Ovary (tissue), 3 donors: ENCODE data around the gene GLCE.

Source experiments
- EP300 ChIP-seq: sonication (generic); formaldehyde crosslinking; IDR thresholded peaks from one replicate; pipeline ENCODE4 v1.6.1; 2017; ENCODE audit warnings: antibody characterized with exemption
- POLR2A ChIP-seq: fragments of 450-650 bp; IDR thresholded peaks from one replicate; pipeline ENCODE4 v1.6.1; 2017; ENCODE audit warnings: antibody characterized with exemption, mild to moderate bottlenecking, moderate library complexity
- TF ChIP-seq, protein P1 (sequence below), 3 donors: fragments of 450-650 bp in 2 of 3; fragments of 200-600 bp in 1 of 3; IDR thresholded peaks; one replicate each; pipeline versions ENCODE4 v1.5.1 to v1.8.0; 2016 to 2022; ENCODE audit warnings: antibody characterized with exemption in 3 of 3, mild to moderate bottlenecking in 1 of 3
- donor health status: DM: no; HTN: no; CAD: no.

DNA sequence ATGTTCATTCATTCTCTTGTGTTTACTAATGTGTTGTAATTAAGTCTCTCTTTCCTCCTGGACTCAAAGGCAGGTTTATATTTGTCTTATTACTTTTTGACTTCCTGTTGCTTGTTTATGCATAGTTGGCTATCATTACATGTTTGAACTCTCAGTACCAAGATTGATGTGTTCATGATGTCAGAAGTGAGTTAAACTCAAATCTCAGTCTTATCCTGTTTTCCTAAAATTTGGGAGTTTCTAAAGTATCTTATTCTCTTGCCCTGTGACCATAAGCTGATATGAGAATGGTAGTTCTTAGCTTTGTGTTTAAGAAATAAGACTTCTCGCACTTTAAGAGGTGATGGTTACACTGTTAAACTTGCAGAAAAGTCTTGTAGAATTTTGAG, 5.2 kb downstream of the GLCE start:
- TF ChIP-seq POLR2A (no peak), EP300 (no peak)
- TF ChIP-seq, protein P1, sequence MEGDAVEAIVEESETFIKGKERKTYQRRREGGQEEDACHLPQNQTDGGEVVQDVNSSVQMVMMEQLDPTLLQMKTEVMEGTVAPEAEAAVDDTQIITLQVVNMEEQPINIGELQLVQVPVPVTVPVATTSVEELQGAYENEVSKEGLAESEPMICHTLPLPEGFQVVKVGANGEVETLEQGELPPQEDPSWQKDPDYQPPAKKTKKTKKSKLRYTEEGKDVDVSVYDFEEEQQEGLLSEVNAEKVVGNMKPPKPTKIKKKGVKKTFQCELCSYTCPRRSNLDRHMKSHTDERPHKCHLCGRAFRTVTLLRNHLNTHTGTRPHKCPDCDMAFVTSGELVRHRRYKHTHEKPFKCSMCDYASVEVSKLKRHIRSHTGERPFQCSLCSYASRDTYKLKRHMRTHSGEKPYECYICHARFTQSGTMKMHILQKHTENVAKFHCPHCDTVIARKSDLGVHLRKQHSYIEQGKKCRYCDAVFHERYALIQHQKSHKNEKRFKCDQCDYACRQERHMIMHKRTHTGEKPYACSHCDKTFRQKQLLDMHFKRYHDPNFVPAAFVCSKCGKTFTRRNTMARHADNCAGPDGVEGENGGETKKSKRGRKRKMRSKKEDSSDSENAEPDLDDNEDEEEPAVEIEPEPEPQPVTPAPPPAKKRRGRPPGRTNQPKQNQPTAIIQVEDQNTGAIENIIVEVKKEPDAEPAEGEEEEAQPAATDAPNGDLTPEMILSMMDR (IDR thresholded peaks at IDR 0.05): no peak
